GM23338 (cell line): ENCODE results near the gene ODAD2. TPM values are rescaled to one million over a fixed set of nuclear protein-coding genes. Genes with fewer than 3 reads are reported as not detected.

Source experiments
- ATAC-seq: fragments of 200-7000 bp; cut with Tn5 transposase; 3 replicates; pipeline ENCODE4 v1.9.1; 2020
- DNase-seq: peaks from one replicate; pipeline ENCODE4 v3.0.0-alpha.2; 2015; ENCODE audit warnings: low spot score
- H2AFZ ChIP-seq: fragments of 200-600 bp; sonication (generic); 2 replicates; pipeline ENCODE4 v1.8.0; 2016; ENCODE audit warnings: antibody characterized with exemption, mild to moderate bottlenecking, moderate library complexity
- H3F3A ChIP-seq: fragments of 200-600 bp; sonication (generic); replicated peaks from 2 replicates; pipeline ENCODE4 v1.8.0; 2017; ENCODE audit warnings: antibody characterized with exemption, mixed run types, low read depth
- H3K27ac ChIP-seq: fragments of 200-600 bp; sonication (generic); 2 replicates; pipeline ENCODE4 v1.6.1; 2016; ENCODE audit warnings: low read depth
- H3K27me3 ChIP-seq: fragments of 200-600 bp; sonication (generic); 2 replicates; pipeline ENCODE4 v1.8.0; 2016; ENCODE audit warnings: mild to moderate bottlenecking, mixed run types, moderate library complexity; ENCODE audit not compliant: insufficient read depth
- H3K36me3 ChIP-seq: fragments of 200-600 bp; sonication (generic); 2 replicates; pipeline ENCODE4 v1.8.0; 2016; ENCODE audit warnings: mild to moderate bottlenecking; ENCODE audit not compliant: insufficient read depth
- H3K4me1 ChIP-seq: fragments of 200-600 bp; sonication (generic); 2 replicates; pipeline ENCODE4 v1.8.0; 2016; ENCODE audit warnings: mild to moderate bottlenecking, moderate library complexity; ENCODE audit not compliant: insufficient read depth
- H3K4me2 ChIP-seq: fragments of 200-600 bp; sonication (generic); 2 replicates; pipeline ENCODE4 v1.7.1; 2017; ENCODE audit warnings: mixed run types
- H3K4me3 ChIP-seq: fragments of 200-600 bp; sonication (generic); 2 replicates; pipeline ENCODE4 v1.6.1; 2016; ENCODE audit warnings: mixed run types
- H3K79me2 ChIP-seq: fragments of 200-600 bp; sonication (generic); replicated peaks from 2 replicates; pipeline ENCODE4 v1.8.0; 2017; ENCODE audit warnings: mild to moderate bottlenecking; ENCODE audit not compliant: insufficient read depth
- H3K9me2 ChIP-seq: fragments of 200-600 bp; sonication (generic); 2 replicates; pipeline ENCODE4 v1.8.0; 2017; ENCODE audit not compliant: insufficient read depth
- H4K20me1 ChIP-seq: fragments of 200-600 bp; sonication (generic); replicated peaks from 2 replicates; pipeline ENCODE4 v1.8.0; 2017; ENCODE audit warnings: mild to moderate bottlenecking; ENCODE audit not compliant: insufficient read depth
- H3K27ac Mint-ChIP-seq: 2 replicates; pipeline ENCODE4 v1.8.0; 2020; ENCODE audit warnings: inconsistent platforms, mild to moderate bottlenecking, moderate library complexity, mixed read lengths
- H3K27me3 Mint-ChIP-seq: 3 replicates; pipeline ENCODE4 v1.8.0; 2022; ENCODE audit warnings: low read depth, mild to moderate bottlenecking, moderate library complexity, mixed read lengths, inconsistent platforms; ENCODE audit not compliant: insufficient read depth, poor library complexity
- H3K36me3 Mint-ChIP-seq: 3 replicates; pipeline ENCODE4 v1.8.0; 2021; ENCODE audit warnings: low read depth, mild to moderate bottlenecking, inconsistent platforms, moderate library complexity, mixed read lengths
- H3K4me1 Mint-ChIP-seq: 3 replicates; pipeline ENCODE4 v1.8.0; 2020; ENCODE audit warnings: mild to moderate bottlenecking, inconsistent platforms, mixed read lengths
- H3K4me3 Mint-ChIP-seq: 3 replicates; pipeline ENCODE4 v1.8.0; 2021; ENCODE audit warnings: moderate library complexity, mild to moderate bottlenecking, inconsistent platforms, mixed read lengths
- H3K9me3 Mint-ChIP-seq: 3 replicates; pipeline ENCODE4 v1.8.0; 2020; ENCODE audit warnings: moderate library complexity, mild to moderate bottlenecking, inconsistent platforms, mixed read lengths
- CREB1 ChIP-seq: fragments of 250-450 bp; sonication (Bioruptor Pico); IDR thresholded peaks from 2 replicates; pipeline ENCODE4 v1.5.0; 2020; ENCODE audit warnings: low read depth, mild to moderate bottlenecking, moderate library complexity
- CTCF ChIP-seq, 2 experiments: fragments of 200-600 bp in 1 of 2; sonication (generic) in 1 of 2; conservative IDR thresholded peaks; 2 replicates each; pipeline versions ENCODE4 v1.5.1 to v1.6.1; 2016 to 2017; ENCODE audit warnings: antibody characterized with exemption in 2 of 2, low read depth in 2 of 2, mild to moderate bottlenecking in 2 of 2, moderate library complexity in 1 of 2
- EZH2 ChIP-seq: fragments of 200-600 bp; sonication (generic); IDR thresholded peaks from one replicate; pipeline ENCODE4 v1.8.0; 2017; ENCODE audit warnings: antibody characterized with exemption, mild to moderate bottlenecking, low read depth; ENCODE audit not compliant: unreplicated experiment
- EZH2phosphoT487 ChIP-seq: fragments of 200-600 bp; sonication (generic); IDR thresholded peaks from one replicate; pipeline ENCODE4 v1.8.1; 2018; ENCODE audit warnings: antibody characterized with exemption; ENCODE audit not compliant: unreplicated experiment
- JUNB ChIP-seq: IDR thresholded peaks from one replicate; pipeline ENCODE4 v1.6.1; 2016; ENCODE audit warnings: antibody characterized with exemption; ENCODE audit not compliant: unreplicated experiment
- NANOG ChIP-seq: IDR thresholded peaks from 2 replicates; pipeline ENCODE4 v1.6.1; 2016; ENCODE audit warnings: antibody characterized with exemption, borderline replicate concordance
- POLR2AphosphoS5 ChIP-seq: IDR thresholded peaks from 2 replicates; pipeline ENCODE4 v1.6.1; 2016; ENCODE audit warnings: antibody characterized with exemption, low read depth
- REST ChIP-seq: IDR thresholded peaks from one replicate; pipeline ENCODE4 v1.6.1; 2018; ENCODE audit warnings: antibody characterized with exemption; ENCODE audit not compliant: unreplicated experiment
- STAT1 ChIP-seq: IDR thresholded peaks from one replicate; pipeline ENCODE4 v1.6.1; 2016; ENCODE audit warnings: antibody characterized with exemption; ENCODE audit not compliant: unreplicated experiment
- ZNF114 ChIP-seq: fragments of 250-450 bp; sonication (Bioruptor Pico); IDR thresholded peaks from 2 replicates; pipeline ENCODE4 v1.5.0; 2020; ENCODE audit warnings: mild to moderate bottlenecking, moderate library complexity
- ZNF331 ChIP-seq: fragments of 250-450 bp; sonication (Bioruptor Pico); IDR thresholded peaks from 2 replicates; pipeline ENCODE4 v1.5.0; 2020; ENCODE audit warnings: low read depth, mild to moderate bottlenecking, moderate library complexity
- polyA plus RNA-seq: library from polyadenylated mRNA; unstranded; fragments of >200 nt; fragmentation: Nextera tagmentation; extraction: Ambion mirVana; gene quantifications from 2 replicates; pipeline ENCODE4 v1.2.1, GENCODE V29; 2016
- total RNA-seq: library from RNA; depleted of rRNA; stranded (reverse); fragments of >200 nt; shearing (Covaris generic); gene quantifications from 2 replicates; pipeline ENCODE4 v1.2.3, GENCODE V29; 2014
- TF ChIP-seq, protein P1 (sequence below): fragments of 250-450 bp; sonication (Bioruptor Pico); IDR thresholded peaks from 2 replicates; pipeline ENCODE4 v1.5.0; 2020; ENCODE audit warnings: mild to moderate bottlenecking, moderate library complexity
- TF ChIP-seq, protein P2 (sequence below): IDR thresholded peaks from 2 replicates; pipeline ENCODE4 v1.6.1; 2016; ENCODE audit warnings: antibody characterized with exemption

Gene ODAD2
- total and polyA plus RNA-seq, 2 experiments from 2014 or later, result 2.1 to 3.4 TPM

- peaks cover 4% of the 10 kb centered on the region; the same call in 1 of the 2 replicates for H3K9me2 ChIP-seq
- Mint-ChIP-seq H3K36me3 (peaks cover 3% of the 10 kb centered on the region), H3K4me1 (no peaks in the 10 kb centered on the region), H3K27me3 (peaks cover 4% of the 10 kb centered on the region), H3K9me3 (peaks cover 7% of the 10 kb centered on the region), H3K4me3 (no peak overlapping the region), H3K27ac (no peak overlapping the region)
- H3K4me1 ChIP-seq, result no peaks in the 10 kb centered on the region
- no peak overlapping the region for H3K4me2 ChIP-seq
- no peak overlapping the region for H3K27ac ChIP-seq
- H3K4me3 ChIP-seq, result no peak overlapping the region
- H3K27me3 ChIP-seq, result no peaks in the 10 kb centered on the region
- no peaks in the 10 kb centered on the region for H4K20me1 ChIP-seq
- no peaks in the 10 kb centered on the region for H3F3A ChIP-seq
- ATAC-seq (no peak), DNase-seq (no peak)
- no peaks in the 10 kb centered on the region for H3K79me2 ChIP-seq
- TF ChIP-seq POLR2AphosphoS5 (no peak), CTCF (conservative IDR thresholded peaks at IDR 0.05; ENCODE audit: low read depth in 2 of 2) (no peak), CREB1 (CRISPR knock-in tag) (no peak), NANOG (no peak), ZNF331 (CRISPR knock-in tag) (no peak), EZH2phosphoT487 (no peak), REST (no peak), EZH2 (no peak), JUNB (no peak), ZNF114 (CRISPR knock-in tag) (no peak), STAT1 (no peak)
- TF ChIP-seq, protein P1, sequence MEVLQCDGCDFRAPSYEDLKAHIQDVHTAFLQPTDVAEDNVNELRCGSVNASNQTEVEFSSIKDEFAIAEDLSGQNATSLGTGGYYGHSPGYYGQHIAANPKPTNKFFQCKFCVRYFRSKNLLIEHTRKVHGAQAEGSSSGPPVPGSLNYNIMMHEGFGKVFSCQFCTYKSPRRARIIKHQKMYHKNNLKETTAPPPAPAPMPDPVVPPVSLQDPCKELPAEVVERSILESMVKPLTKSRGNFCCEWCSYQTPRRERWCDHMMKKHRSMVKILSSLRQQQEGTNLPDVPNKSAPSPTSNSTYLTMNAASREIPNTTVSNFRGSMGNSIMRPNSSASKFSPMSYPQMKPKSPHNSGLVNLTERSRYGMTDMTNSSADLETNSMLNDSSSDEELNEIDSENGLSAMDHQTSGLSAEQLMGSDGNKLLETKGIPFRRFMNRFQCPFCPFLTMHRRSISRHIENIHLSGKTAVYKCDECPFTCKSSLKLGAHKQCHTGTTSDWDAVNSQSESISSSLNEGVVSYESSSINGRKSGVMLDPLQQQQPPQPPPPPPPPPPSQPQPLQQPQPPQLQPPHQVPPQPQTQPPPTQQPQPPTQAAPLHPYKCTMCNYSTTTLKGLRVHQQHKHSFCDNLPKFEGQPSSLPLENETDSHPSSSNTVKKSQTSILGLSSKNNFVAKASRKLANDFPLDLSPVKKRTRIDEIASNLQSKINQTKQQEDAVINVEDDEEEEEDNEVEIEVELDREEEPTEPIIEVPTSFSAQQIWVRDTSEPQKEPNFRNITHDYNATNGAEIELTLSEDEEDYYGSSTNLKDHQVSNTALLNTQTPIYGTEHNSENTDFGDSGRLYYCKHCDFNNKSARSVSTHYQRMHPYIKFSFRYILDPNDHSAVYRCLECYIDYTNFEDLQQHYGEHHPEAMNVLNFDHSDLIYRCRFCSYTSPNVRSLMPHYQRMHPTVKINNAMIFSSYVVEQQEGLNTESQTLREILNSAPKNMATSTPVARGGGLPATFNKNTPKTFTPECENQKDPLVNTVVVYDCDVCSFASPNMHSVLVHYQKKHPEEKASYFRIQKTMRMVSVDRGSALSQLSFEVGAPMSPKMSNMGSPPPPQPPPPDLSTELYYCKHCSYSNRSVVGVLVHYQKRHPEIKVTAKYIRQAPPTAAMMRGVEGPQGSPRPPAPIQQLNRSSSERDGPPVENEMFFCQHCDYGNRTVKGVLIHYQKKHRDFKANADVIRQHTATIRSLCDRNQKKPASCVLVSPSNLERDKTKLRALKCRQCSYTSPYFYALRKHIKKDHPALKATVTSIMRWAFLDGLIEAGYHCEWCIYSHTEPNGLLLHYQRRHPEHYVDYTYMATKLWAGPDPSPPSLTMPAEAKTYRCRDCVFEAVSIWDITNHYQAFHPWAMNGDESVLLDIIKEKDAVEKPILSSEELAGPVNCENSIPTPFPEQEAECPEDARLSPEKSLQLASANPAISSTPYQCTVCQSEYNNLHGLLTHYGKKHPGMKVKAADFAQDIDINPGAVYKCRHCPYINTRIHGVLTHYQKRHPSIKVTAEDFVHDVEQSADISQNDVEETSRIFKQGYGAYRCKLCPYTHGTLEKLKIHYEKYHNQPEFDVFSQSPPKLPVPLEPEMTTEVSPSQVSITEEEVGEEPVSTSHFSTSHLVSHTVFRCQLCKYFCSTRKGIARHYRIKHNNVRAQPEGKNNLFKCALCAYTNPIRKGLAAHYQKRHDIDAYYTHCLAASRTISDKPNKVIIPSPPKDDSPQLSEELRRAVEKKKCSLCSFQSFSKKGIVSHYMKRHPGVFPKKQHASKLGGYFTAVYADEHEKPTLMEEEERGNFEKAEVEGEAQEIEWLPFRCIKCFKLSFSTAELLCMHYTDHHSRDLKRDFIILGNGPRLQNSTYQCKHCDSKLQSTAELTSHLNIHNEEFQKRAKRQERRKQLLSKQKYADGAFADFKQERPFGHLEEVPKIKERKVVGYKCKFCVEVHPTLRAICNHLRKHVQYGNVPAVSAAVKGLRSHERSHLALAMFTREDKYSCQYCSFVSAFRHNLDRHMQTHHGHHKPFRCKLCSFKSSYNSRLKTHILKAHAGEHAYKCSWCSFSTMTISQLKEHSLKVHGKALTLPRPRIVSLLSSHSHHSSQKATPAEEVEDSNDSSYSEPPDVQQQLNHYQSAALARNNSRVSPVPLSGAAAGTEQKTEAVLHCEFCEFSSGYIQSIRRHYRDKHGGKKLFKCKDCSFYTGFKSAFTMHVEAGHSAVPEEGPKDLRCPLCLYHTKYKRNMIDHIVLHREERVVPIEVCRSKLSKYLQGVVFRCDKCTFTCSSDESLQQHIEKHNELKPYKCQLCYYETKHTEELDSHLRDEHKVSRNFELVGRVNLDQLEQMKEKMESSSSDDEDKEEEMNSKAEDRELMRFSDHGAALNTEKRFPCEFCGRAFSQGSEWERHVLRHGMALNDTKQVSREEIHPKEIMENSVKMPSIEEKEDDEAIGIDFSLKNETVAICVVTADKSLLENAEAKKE (CRISPR knock-in tag), result no peak
- TF ChIP-seq, protein P2, sequence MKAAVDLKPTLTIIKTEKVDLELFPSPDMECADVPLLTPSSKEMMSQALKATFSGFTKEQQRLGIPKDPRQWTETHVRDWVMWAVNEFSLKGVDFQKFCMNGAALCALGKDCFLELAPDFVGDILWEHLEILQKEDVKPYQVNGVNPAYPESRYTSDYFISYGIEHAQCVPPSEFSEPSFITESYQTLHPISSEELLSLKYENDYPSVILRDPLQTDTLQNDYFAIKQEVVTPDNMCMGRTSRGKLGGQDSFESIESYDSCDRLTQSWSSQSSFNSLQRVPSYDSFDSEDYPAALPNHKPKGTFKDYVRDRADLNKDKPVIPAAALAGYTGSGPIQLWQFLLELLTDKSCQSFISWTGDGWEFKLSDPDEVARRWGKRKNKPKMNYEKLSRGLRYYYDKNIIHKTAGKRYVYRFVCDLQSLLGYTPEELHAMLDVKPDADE, result no peak
- no peaks in the 10 kb centered on the region for H3K36me3 ChIP-seq
- H2AFZ ChIP-seq, result no peak overlapping the region
These were observed 133.7 kb downstream of the ODAD2 start for GRCh38 chr10:27865221-27865635.
